Measurements from ENCODE around the gene PRICKLE4. TPM values are rescaled to one million over a fixed set of nuclear protein-coding genes. Genes with fewer than 3 reads are reported as not detected.

The PRICKLE4 gene
- total and polyA plus RNA-seq, 2 donors (not counting 1 experiment from before 2014, with no cell fraction given) = 0.60 TPM; not detected in 1

GRCh38 chr6:41826343-41827022 lies 45.9 kb downstream of the PRICKLE4 start:
- Histone ChIP-seq H3K4me2 (replicated peaks; ENCODE audit: low read depth, low read length, poor library complexity, severe bottlenecking) (no peak overlapping the region), H4K20me1 (ENCODE audit: control insufficient read depth, insufficient read depth, low read length, poor library complexity, severe bottlenecking) (no peaks in the 10 kb centered on the region), H3K4me3 (ENCODE audit: control extremely low read depth in 1 of 5, extremely low read depth in 1 of 5, insufficient read depth in 1 of 5, low read depth in 2 of 5, low read length in 4 of 5) (no peak overlapping the region), H3K79me2 (ENCODE audit: control insufficient read depth, insufficient read depth, low read length) (no peaks in the 10 kb centered on the region), H3K27ac (ENCODE audit: low read length in 2 of 2) (no peak overlapping the region), H3K9me3 (ENCODE audit: control extremely low read depth in 1 of 3, control insufficient read depth in 2 of 3, insufficient read depth in 1 of 3, low read length in 2 of 3) (no peaks in the 10 kb centered on the region), H3K9ac (ENCODE audit: low read length) (no peak overlapping the region), H2AFZ (ENCODE audit: insufficient read depth, low read depth, low read length, poor library complexity, severe bottlenecking) (no peak overlapping the region), H3K4me1 (ENCODE audit: control insufficient read depth in 2 of 2, insufficient read depth in 2 of 2, low read length in 2 of 2) (no peaks in the 10 kb centered on the region), H3K36me3 (replicated peaks in 1 of 2; ENCODE audit: control extremely low read depth in 1 of 2, control insufficient read depth in 1 of 2, extremely low read depth in 1 of 2, insufficient read depth in 2 of 2, low read length in 1 of 2) (no peaks in the 10 kb centered on the region), H3K27me3 (replicated peaks in 1 of 4; ENCODE audit: control extremely low read depth in 1 of 4, control insufficient read depth in 3 of 4, insufficient read depth in 4 of 4, low read length in 3 of 4) (no peaks in the 10 kb centered on the region)
- no peak for TF ChIP-seq EZH2 (IDR thresholded peaks at IDR 0.05; ENCODE audit: borderline replicate concordance, insufficient read depth, low read depth, low read length, poor library complexity, severe bottlenecking)
- TF ChIP-seq CTCF (IDR thresholded peaks at IDR 0.05) = no peak
- DNase-seq (no peak), ATAC-seq (ENCODE audit: low read depth) (no peak)
- 83% methylated on average over 1 of the region's 2 CpGs for WGBS (ENCODE audit: insufficient coverage)
- Mint-ChIP-seq H3K4me3 (no peak overlapping the region), H3K4me1 (no peaks in the 10 kb centered on the region), H3K27me3 (no peaks in the 10 kb centered on the region), H3K27ac (no peak overlapping the region), H3K9me3 (ENCODE audit: insufficient read depth) (no peaks in the 10 kb centered on the region)
- ChIA-PET CTCF (interaction anchor here (0.9 kb wide), 1 partner anchor 45 kb away, joined by 5 read pairs; no protein-coding TSS in a partner anchor), POLR2A (no interaction called here)
- intact Hi-C loops (cut with micrococcal nuclease) = no loop called here

DNA sequence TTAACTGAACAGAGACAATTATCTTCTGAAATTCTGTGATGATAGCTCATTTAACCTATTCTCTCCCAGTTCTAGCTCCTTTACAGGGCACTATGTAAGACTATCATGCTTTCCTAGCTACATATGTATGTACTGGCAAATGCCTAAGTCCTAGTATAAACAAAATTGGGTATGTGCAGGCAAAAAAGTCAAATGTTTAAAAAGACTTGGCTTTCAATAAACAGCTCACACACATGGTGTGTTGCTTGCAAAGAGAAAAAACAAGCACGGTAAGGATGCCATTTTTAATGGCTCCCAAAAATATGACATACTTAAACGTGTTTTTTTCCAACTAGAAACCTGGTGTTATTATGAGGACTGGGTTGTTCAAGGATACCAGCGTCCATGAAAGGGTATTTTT lies 51.7 kb downstream of the PRICKLE4 start:
- intact Hi-C loops (cut with micrococcal nuclease) = no loop called here
- H3K4me1 Mint-ChIP-seq = no peaks in the 10 kb centered on the region
- no peaks in the 10 kb centered on the region for H3K27me3 ChIP-seq (replicated peaks in 1 of 4; ENCODE audit: control extremely low read depth in 1 of 4, control insufficient read depth in 3 of 4, insufficient read depth in 4 of 4, low read length in 3 of 4)
- H3K4me3 ChIP-seq (ENCODE audit: control extremely low read depth in 1 of 5, extremely low read depth in 1 of 5, insufficient read depth in 1 of 5, low read depth in 2 of 5, low read length in 4 of 5) = no peak overlapping the region
- H3K4me2 ChIP-seq (replicated peaks; ENCODE audit: low read depth, low read length, poor library complexity, severe bottlenecking) = no peak overlapping the region
- H3K4me1 ChIP-seq (ENCODE audit: control insufficient read depth in 2 of 2, insufficient read depth in 2 of 2, low read length in 2 of 2) = no peaks in the 10 kb centered on the region
- no peaks in the 10 kb centered on the region for H3K9me3 Mint-ChIP-seq (ENCODE audit: insufficient read depth)
- no peak for DNase-seq
- H4K20me1 ChIP-seq (ENCODE audit: control insufficient read depth, insufficient read depth, low read length, poor library complexity, severe bottlenecking) = no peaks in the 10 kb centered on the region
- TF ChIP-seq EZH2 (IDR thresholded peaks at IDR 0.05; ENCODE audit: borderline replicate concordance, insufficient read depth, low read depth, low read length, poor library complexity, severe bottlenecking) (no peak), CTCF (IDR thresholded peaks at IDR 0.05) (no peak)
- no peak overlapping the region for H3K9ac ChIP-seq (ENCODE audit: low read length)
- H3K27ac Mint-ChIP-seq = no peak overlapping the region
- no peak for ATAC-seq (ENCODE audit: low read depth)
- no peaks in the 10 kb centered on the region for H3K9me3 ChIP-seq (ENCODE audit: control extremely low read depth in 1 of 3, control insufficient read depth in 2 of 3, insufficient read depth in 1 of 3, low read length in 2 of 3)
- no peak overlapping the region for H3K4me3 Mint-ChIP-seq
- no peaks in the 10 kb centered on the region for H3K27me3 Mint-ChIP-seq
- no peak overlapping the region for H3K27ac ChIP-seq (ENCODE audit: low read length in 2 of 2)
- no peak overlapping the region for H2AFZ ChIP-seq (ENCODE audit: insufficient read depth, low read depth, low read length, poor library complexity, severe bottlenecking)
- H3K36me3 ChIP-seq (replicated peaks in 1 of 2; ENCODE audit: control extremely low read depth in 1 of 2, control insufficient read depth in 1 of 2, extremely low read depth in 1 of 2, insufficient read depth in 2 of 2, low read length in 1 of 2) = no peaks in the 10 kb centered on the region
- ChIA-PET POLR2A (interaction anchor here (0.6 kb wide), 2 partner anchors 201 to 331 kb away, joined by 3 read pairs; no protein-coding TSS in a partner anchor), CTCF (interaction anchor here (0.6 kb wide), 1 partner anchor 37 kb away, joined by 3 read pairs; no protein-coding TSS in a partner anchor)
- no CpG with 5 or more reads among the region's 3 CpGs for WGBS (ENCODE audit: insufficient coverage)
- no peaks in the 10 kb centered on the region for H3K79me2 ChIP-seq (ENCODE audit: control insufficient read depth, insufficient read depth, low read length)

Data from B cell (primary cell).